Measurements from ENCODE around the gene EOGT.

The EOGT gene

GRCh38 chr3:69011096-69011730, 2.3 kb downstream of the EOGT start:
- H3K27ac ChIP-seq: peak overlapping the region; percentile 99

GRCh38 chr3:69009559-69010410, 3.7 kb downstream of the EOGT start:
- DNase-seq (ENCODE audit: low read depth, low spot score): no peak
- H3K27ac ChIP-seq: peak overlapping the region; percentile 99

More at GRCh38 chr3:69011096-69011730, 2.3 kb downstream of the EOGT start:
- DNase-seq (ENCODE audit: low read depth, low spot score): no peak

GRCh38 chr3:69008980-69009379, 4.5 kb downstream of the EOGT start:
- H3K27ac ChIP-seq: peak overlapping the region; percentile 99
- no peak for DNase-seq (ENCODE audit: low read depth, low spot score)

- DNase-seq (ENCODE audit: low read depth, low spot score): no peak
- peak overlapping the region; percentile 79 for H3K27ac ChIP-seq
These were observed 7.5 kb downstream of the EOGT start for GRCh38 chr3:69005791-69006482.

- DNase-seq (ENCODE audit: low read depth, low spot score): no peak
These were observed 8.3 kb downstream of the EOGT start for GRCh38 chr3:69005071-69005790.

GRCh38 chr3:69004138-69004537, 9.3 kb downstream of the EOGT start:
- no peak overlapping the region for H3K27ac ChIP-seq
- DNase-seq (ENCODE audit: low read depth, low spot score): no peak

More at GRCh38 chr3:69005071-69005790, 8.3 kb downstream of the EOGT start:
- H3K27ac ChIP-seq: peak overlapping the region; percentile 79

GRCh38 chr3:68999605-69000004, 13.9 kb downstream of the EOGT start:
- DNase-seq (ENCODE audit: low read depth, low spot score): no peak
- H3K27ac ChIP-seq: no peak overlapping the region

- no peak overlapping the region for H3K27ac ChIP-seq
These were observed 14.3 kb downstream of the EOGT start for GRCh38 chr3:68999158-68999557.

GRCh38 chr3:68997887-68998286, 15.6 kb downstream of the EOGT start:
- peak overlapping the region; percentile 68 for H3K27ac ChIP-seq
- no peak for DNase-seq (ENCODE audit: low read depth, low spot score)

More at GRCh38 chr3:68999158-68999557, 14.3 kb downstream of the EOGT start:
- no peak for DNase-seq (ENCODE audit: low read depth, low spot score)

GRCh38 chr3:68996356-68996995, 17.0 kb downstream of the EOGT start:
- peak; percentile 83 for DNase-seq (ENCODE audit: low read depth, low spot score)
- H3K27ac ChIP-seq: peak overlapping the region; percentile 68

GRCh38 chr3:68988740-68989139, 24.7 kb downstream of the EOGT start:
- H3K27ac ChIP-seq: no peak overlapping the region

GRCh38 chr3:68987322-68987721, 26.2 kb downstream of the EOGT start:
- no peak overlapping the region for H3K27ac ChIP-seq
- no peak for DNase-seq (ENCODE audit: low read depth, low spot score)

More at GRCh38 chr3:68988740-68989139, 24.7 kb downstream of the EOGT start:
- DNase-seq (ENCODE audit: low read depth, low spot score): no peak

GRCh38 chr3:68986496-68987208, 26.8 kb downstream of the EOGT start:
- no peak for DNase-seq (ENCODE audit: low read depth, low spot score)
- H3K27ac ChIP-seq: no peak overlapping the region

- DNase-seq (ENCODE audit: low read depth, low spot score): no peak
These were observed 28.2 kb downstream of the EOGT start for GRCh38 chr3:68985146-68985790.

GRCh38 chr3:68984011-68984530, 29.4 kb downstream of the EOGT start:
- H3K27ac ChIP-seq: no peak overlapping the region
- DNase-seq (ENCODE audit: low read depth, low spot score): no peak

More at GRCh38 chr3:68985146-68985790, 28.2 kb downstream of the EOGT start:
- H3K27ac ChIP-seq: no peak overlapping the region

- no peak for DNase-seq (ENCODE audit: low read depth, low spot score)
- no peak overlapping the region for H3K27ac ChIP-seq
These were observed 35.9 kb downstream of the EOGT start for GRCh38 chr3:68977486-68978167.

GRCh38 chr3:68974711-68975110, 38.8 kb downstream of the EOGT start:
- no peak for DNase-seq (ENCODE audit: low read depth, low spot score)
- H3K27ac ChIP-seq: no peak overlapping the region

GRCh38 chr3:68973639-68974038, 39.8 kb downstream of the EOGT start:
- DNase-seq (ENCODE audit: low read depth, low spot score): no peak
- H3K27ac ChIP-seq: no peak overlapping the region

All from epithelial cell of prostate (primary cell).